K562 (cell line): ENCODE data around the gene ISOC1. TPM values are rescaled to one million over a fixed set of nuclear protein-coding genes. Genes with fewer than 3 reads are reported as not detected.

Experiments
- BHLHE40 ChIP-seq: IDR thresholded peaks from 2 replicates; pipeline ENCODE4 v1.6.1; 2011; ENCODE audit warnings: low read length, improper control_type of control experiment
- CREB1 ChIP-seq, 2 experiments: sonication (generic) in 1 of 2; formaldehyde crosslinking in 1 of 2; IDR thresholded peaks; 2 replicates each; pipeline versions ENCODE4 v1.6.1 to v1.8.0; 2012 to 2022; ENCODE audit warnings: inconsistent platforms in 1 of 2, mild to moderate bottlenecking in 1 of 2, missing genetic modification reagents in 1 of 2, moderate library complexity in 1 of 2
- EWSR1 ChIP-seq: fragments of 450-650 bp; IDR thresholded peaks from 2 replicates; pipeline ENCODE4 v1.6.1; 2018; ENCODE audit warnings: borderline replicate concordance, mild to moderate bottlenecking, low read depth, moderate library complexity; ENCODE audit not compliant: partially characterized antibody
- GATAD2A ChIP-seq: fragments of 450-650 bp; IDR thresholded peaks from 2 replicates; pipeline ENCODE4 v1.6.1; 2017
- HDAC1 ChIP-seq, 2 experiments: fragments of 450-650 bp; IDR thresholded peaks; 2 replicates each; pipeline ENCODE4 v1.6.1; 2016 to 2017; ENCODE audit warnings: inconsistent platforms in 1 of 2, mild to moderate bottlenecking in 1 of 2, moderate library complexity in 1 of 2
- HDAC2 ChIP-seq: fragments of 450-650 bp; IDR thresholded peaks from 2 replicates; pipeline ENCODE4 v1.6.1; 2016; ENCODE audit warnings: mild to moderate bottlenecking
- HEY1 ChIP-seq: fragments of 250-450 bp; sonication (Bioruptor Pico); IDR thresholded peaks from 2 replicates; pipeline ENCODE4 v1.5.0; 2020; ENCODE audit warnings: mild to moderate bottlenecking, moderate library complexity, borderline replicate concordance
- MLLT1 ChIP-seq, 2 experiments: fragments of 450-650 bp; IDR thresholded peaks; 2 replicates each; pipeline ENCODE4 v1.6.1; 2016
- NR2C2 ChIP-seq, 2 experiments: fragments of 200-800 bp in 1 of 2; sonication (Bioruptor generic) in 1 of 2; sonication (generic) in 1 of 2; formaldehyde crosslinking in 1 of 2; IDR thresholded peaks; 2 replicates each; pipeline versions ENCODE4 v1.6.1 to v1.8.0; 2016 to 2022; ENCODE audit warnings: mild to moderate bottlenecking in 1 of 2, missing compliant biosample characterization in 1 of 2, missing genetic modification characterization in 1 of 2, missing genetic modification reagents in 1 of 2
- PHB2 ChIP-seq: fragments of 450-650 bp; IDR thresholded peaks from 2 replicates; pipeline ENCODE4 v1.6.1; 2017; ENCODE audit warnings: low read depth
- RBFOX2 ChIP-seq: fragments of 200-400 bp; formaldehyde crosslinking; IDR thresholded peaks from 2 replicates; pipeline ENCODE4 v1.6.1; 2017; ENCODE audit warnings: low read depth, mild to moderate bottlenecking, low read length, moderate library complexity
- SAP30 ChIP-seq: fragments of 200-600 bp; sonication (generic); IDR thresholded peaks from 2 replicates; pipeline ENCODE4 v1.6.1; 2012; ENCODE audit warnings: borderline replicate concordance, low read depth, mild to moderate bottlenecking, moderate library complexity, low read length, control low read depth, inconsistent platforms; ENCODE audit not compliant: insufficient read depth, poor library complexity, severe bottlenecking
- TAF1 ChIP-seq: IDR thresholded peaks from 2 replicates; pipeline ENCODE4 v1.6.1; 2011; ENCODE audit warnings: mild to moderate bottlenecking, low read length, moderate library complexity; ENCODE audit not compliant: insufficient read depth, control insufficient read depth, severe bottlenecking; ENCODE audit errors: extremely low read depth
- ZNF134 ChIP-seq: fragments of 250-450 bp; sonication (Bioruptor Pico); conservative IDR thresholded peaks from 2 replicates; pipeline ENCODE4 v1.4.0; 2020
- ZNF668 ChIP-seq: fragments of 250-450 bp; sonication (Bioruptor Pico); IDR thresholded peaks from 2 replicates; pipeline ENCODE4 v1.8.0; 2022; ENCODE audit warnings: mild to moderate bottlenecking, inconsistent platforms
- ZNF695 ChIP-seq: fragments of 450-650 bp; formaldehyde crosslinking; IDR thresholded peaks from 2 replicates; pipeline ENCODE4 v1.4.0; 2020; ENCODE audit warnings: mild to moderate bottlenecking, moderate library complexity
- ZNF696 ChIP-seq: fragments of 250-450 bp; sonication (Bioruptor Pico); conservative IDR thresholded peaks from 2 replicates; pipeline ENCODE4 v1.4.0; 2020; ENCODE audit warnings: mild to moderate bottlenecking, moderate library complexity
- ZNF780A ChIP-seq: fragments of 250-450 bp; sonication (Bioruptor Pico); IDR thresholded peaks from 2 replicates; pipeline ENCODE4 v1.5.0; 2021; ENCODE audit warnings: mild to moderate bottlenecking
- polyA plus RNA-seq, 8 experiments: library from polyadenylated mRNA; depleted of rRNA in 4 of 8; stranded (reverse) in 5 of 8; unstranded in 3 of 8; fragments of >200 nt; fragmentation: Nextera tagmentation in 2 of 8; fragmentation: Illumina TruSeq in 1 of 8; extraction: Ambion mirVana in 2 of 8; extraction: Trizol in 1 of 8; gene quantifications; 2 replicates each; pipeline versions ENCODE4 v1.2.1 to v1.2.3, GENCODE V29; 2011 to 2014; ENCODE audit warnings: inconsistent platforms in 1 of 8, missing spikeins in 1 of 8
- total RNA-seq, 7 experiments: library from RNA; depleted of rRNA in 6 of 7; stranded (reverse); fragments of >200 nt in 6 of 7; fragmentation: Illumina TruSeq in 2 of 7; extraction: Trizol in 2 of 7; gene quantifications; 2 replicates each; pipeline versions ENCODE4 v1.2.1 to v1.2.3, GENCODE V29; 2011 to 2021; ENCODE audit warnings: low replicate concordance in 1 of 7
- TF ChIP-seq, protein P1 (sequence below), 2 experiments: fragments of 200-800 bp in 1 of 2; sonication (Bioruptor generic) in 1 of 2; sonication (generic) in 1 of 2; formaldehyde crosslinking in 1 of 2; IDR thresholded peaks in 1 of 2; conservative IDR thresholded peaks in 1 of 2; 2 replicates each; pipeline versions ENCODE4 v1.5.0 to v1.6.1; 2016 to 2020; ENCODE audit warnings: missing compliant biosample characterization in 1 of 2, missing genetic modification characterization in 1 of 2, missing genetic modification reagents in 1 of 2
- TF ChIP-seq, protein P2 (sequence below), 2 experiments: IDR thresholded peaks; 2 replicates each; pipeline ENCODE4 v1.6.1; 2011; ENCODE audit warnings: borderline replicate concordance in 1 of 2, control low read depth in 1 of 2, low read depth in 1 of 2, low read length in 1 of 2, mild to moderate bottlenecking in 1 of 2, mixed read lengths in 1 of 2, moderate library complexity in 1 of 2; ENCODE audit not compliant: insufficient read depth in 1 of 2, insufficient read length in 1 of 2, poor library complexity in 1 of 2, severe bottlenecking in 1 of 2; ENCODE audit errors: extremely low read depth in 1 of 2

The ISOC1 gene
- total and polyA plus RNA-seq, 9 of the 15 experiments (the other 6 are each of a cell fraction or from before 2014, with no cell fraction given) = 14.0 to 67.9 (median 51.3) TPM

DNA sequence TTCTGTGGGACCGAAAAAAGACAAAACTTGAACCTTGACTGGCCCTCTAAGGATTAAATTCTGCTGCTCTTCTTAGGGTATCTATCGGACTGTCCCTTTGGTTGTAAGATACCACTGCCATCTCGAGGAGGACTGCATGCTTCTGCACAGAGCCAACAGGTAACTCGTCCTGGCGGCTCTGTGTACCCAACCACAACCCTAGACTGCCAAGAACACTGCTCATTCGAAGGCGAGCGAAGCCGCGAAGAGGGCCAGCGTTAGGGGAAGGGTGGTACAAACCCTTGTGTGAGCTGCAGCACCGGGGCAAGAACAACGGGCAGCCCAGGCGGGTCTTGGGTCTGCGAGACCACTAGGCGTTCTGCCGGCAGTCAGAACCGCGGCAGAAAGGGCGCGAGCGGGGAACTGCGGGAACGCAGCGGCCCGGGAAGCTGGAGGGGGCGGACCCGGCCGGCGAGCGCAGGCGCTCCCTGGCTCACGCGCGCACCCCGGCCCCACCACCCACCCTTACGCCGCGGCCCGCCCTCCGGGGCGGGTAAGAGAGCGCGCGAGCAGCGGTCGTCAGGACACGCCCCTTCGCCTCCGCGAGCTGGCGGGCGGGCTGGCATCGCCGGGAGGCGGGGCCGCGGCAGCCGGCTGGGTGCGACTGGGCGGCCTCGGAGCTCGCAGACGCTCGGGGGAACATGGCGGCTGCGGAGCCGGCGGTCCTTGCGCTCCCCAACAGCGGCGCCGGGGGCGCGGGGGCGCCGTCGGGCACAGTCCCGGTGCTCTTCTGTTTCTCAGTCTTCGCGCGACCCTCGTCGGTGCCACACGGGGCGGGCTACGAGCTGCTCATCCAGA, at the start of gene ISOC1 (continued):
- TF ChIP-seq, protein P1, sequence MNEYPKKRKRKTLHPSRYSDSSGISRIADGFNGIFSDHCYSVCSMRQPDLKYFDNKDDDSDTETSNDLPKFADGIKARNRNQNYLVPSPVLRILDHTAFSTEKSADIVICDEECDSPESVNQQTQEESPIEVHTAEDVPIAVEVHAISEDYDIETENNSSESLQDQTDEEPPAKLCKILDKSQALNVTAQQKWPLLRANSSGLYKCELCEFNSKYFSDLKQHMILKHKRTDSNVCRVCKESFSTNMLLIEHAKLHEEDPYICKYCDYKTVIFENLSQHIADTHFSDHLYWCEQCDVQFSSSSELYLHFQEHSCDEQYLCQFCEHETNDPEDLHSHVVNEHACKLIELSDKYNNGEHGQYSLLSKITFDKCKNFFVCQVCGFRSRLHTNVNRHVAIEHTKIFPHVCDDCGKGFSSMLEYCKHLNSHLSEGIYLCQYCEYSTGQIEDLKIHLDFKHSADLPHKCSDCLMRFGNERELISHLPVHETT (CRISPR knock-in tag; conservative IDR thresholded peaks at IDR 0.05 in 1 of 2, IDR thresholded peaks at IDR 0.05 in 1 of 2) = peak in 1 of 2 experiments; percentile 55; a peak in 1 of 4 replicates
- TF ChIP-seq ZNF696 (CRISPR knock-in tag) (no peak), HDAC2 (peak; percentile 48; the same call in 1 of the 2 replicates), TAF1 (peak; percentile 61), ZNF695 (0 out of 2 replicates have a peak, but pooled peaks have one; percentile 12), EWSR1 (no peak), BHLHE40 (peak; percentile 44), HEY1 (CRISPR knock-in tag) (no peak), ZNF134 (CRISPR knock-in tag) (no peak), RBFOX2 (peak; percentile 90), SAP30 (no peak), PHB2 (no peak), CREB1 (IDR thresholded peaks at IDR 0.05) (peak; percentile 47; the same call in 1 of the 2 replicates), CREB1 (CRISPR knock-in tag; IDR thresholded peaks at IDR 0.05) (no peak), ZNF780A (CRISPR knock-in tag) (no peak), NR2C2 (CRISPR knock-in tag; IDR thresholded peaks at IDR 0.05) (no peak), NR2C2 (tag; IDR thresholded peaks at IDR 0.05) (peak; percentile 54; the same call in 1 of the 2 replicates), GATAD2A (0 out of 2 replicates have a peak, but pooled peaks have one; percentile 47), MLLT1 (IDR thresholded peaks at IDR 0.05) (peak in 1 of 2 experiments; percentile 28; a peak in 1 of 4 replicates), HDAC1 (IDR thresholded peaks at IDR 0.05) (peak in 1 of 2 experiments; percentile 24; a peak in 1 of 4 replicates), ZNF668 (no peak)
- TF ChIP-seq, protein P2, sequence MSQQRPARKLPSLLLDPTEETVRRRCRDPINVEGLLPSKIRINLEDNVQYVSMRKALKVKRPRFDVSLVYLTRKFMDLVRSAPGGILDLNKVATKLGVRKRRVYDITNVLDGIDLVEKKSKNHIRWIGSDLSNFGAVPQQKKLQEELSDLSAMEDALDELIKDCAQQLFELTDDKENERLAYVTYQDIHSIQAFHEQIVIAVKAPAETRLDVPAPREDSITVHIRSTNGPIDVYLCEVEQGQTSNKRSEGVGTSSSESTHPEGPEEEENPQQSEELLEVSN (IDR thresholded peaks at IDR 0.05; ENCODE audit: borderline replicate concordance in 1 of 2, extremely low read depth in 1 of 2, insufficient read depth in 1 of 2, insufficient read length in 1 of 2, low read depth in 1 of 2, low read length in 1 of 2, poor library complexity in 1 of 2, severe bottlenecking in 1 of 2) = peak; percentile 81 to 93
